Keratinocyte (primary cell): Measurements from ENCODE around the gene BHLHA9.

Experiments used
- CTCF ChIP-seq, 3 experiments: IDR thresholded peaks in 1 of 3; conservative IDR thresholded peaks in 1 of 3; optimal IDR thresholded peaks in 1 of 3; 2 replicates in 2 of 3; 3 replicates in 1 of 3; pipeline versions ENCODE3 to v1.5.1; 2011; ENCODE audit warnings: low read length in 3 of 3, mild to moderate bottlenecking in 3 of 3, moderate library complexity in 2 of 3, control low read depth in 1 of 3, inconsistent platforms in 1 of 3; ENCODE audit not compliant: insufficient read depth in 2 of 3; ENCODE audit errors: extremely low read depth in 1 of 3
- EZH2 ChIP-seq: IDR thresholded peaks from one replicate; pipeline ENCODE4 v1.6.1; 2012; ENCODE audit warnings: inconsistent platforms, mild to moderate bottlenecking, low read length, moderate library complexity

- TF ChIP-seq EZH2 (no peak), CTCF (optimal IDR thresholded peaks at IDR 0.05 in 1 of 3, IDR thresholded peaks at IDR 0.05 in 1 of 3, conservative IDR thresholded peaks at IDR 0.05 in 1 of 3; ENCODE audit: extremely low read depth in 1 of 3, insufficient read depth in 2 of 3, low read length in 3 of 3) (no peak)
Observed at GRCh38 chr17:1223662-1224061, 46.6 kb upstream of the BHLHA9 start.
